Activated T-cell treated with anti-CD3 and anti-CD28 coated beads, Interleukin-2, amount 50 U/mL, for 48 hours (primary cell): Measurements from ENCODE around the gene SPTBN2.
"Not testable (repeated sequence)": the region's sequence is repeated elsewhere in the genome, so short reads cannot be mapped to it uniquely, and the experiment has no call there.

Source experiments
- DNase-seq, 2 experiments: peaks; one replicate each; pipeline ENCODE4 v3.0.0-alpha.2; 2020

The SPTBN2 gene

GRCh38 chr11:66684635-66685034 is 44.4 kb downstream of the SPTBN2 start:
- DNase-seq: no peak

DNA sequence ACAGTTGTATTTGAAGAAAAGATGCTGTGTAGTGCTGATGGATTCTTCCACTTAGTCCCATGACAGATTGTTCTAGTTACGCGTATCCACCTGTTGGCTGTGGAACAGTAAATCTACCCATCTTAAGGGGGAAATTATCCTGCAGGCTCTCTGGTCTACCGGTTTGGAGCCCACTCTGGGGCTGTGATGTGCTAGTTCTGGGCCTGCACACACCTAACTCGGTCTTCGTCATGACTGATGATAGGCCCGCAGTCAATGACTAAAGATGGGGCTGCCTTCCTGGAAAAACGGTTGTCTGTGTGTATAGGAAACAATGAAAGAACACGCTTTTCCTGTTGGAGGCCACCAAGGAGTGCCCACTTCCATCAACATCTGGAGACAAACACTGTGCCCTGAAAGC is 45.1 kb downstream of the SPTBN2 start:
- no peak for DNase-seq

GRCh38 chr11:66680966-66681645 is 47.9 kb downstream of the SPTBN2 start:
- no peak for DNase-seq

DNA sequence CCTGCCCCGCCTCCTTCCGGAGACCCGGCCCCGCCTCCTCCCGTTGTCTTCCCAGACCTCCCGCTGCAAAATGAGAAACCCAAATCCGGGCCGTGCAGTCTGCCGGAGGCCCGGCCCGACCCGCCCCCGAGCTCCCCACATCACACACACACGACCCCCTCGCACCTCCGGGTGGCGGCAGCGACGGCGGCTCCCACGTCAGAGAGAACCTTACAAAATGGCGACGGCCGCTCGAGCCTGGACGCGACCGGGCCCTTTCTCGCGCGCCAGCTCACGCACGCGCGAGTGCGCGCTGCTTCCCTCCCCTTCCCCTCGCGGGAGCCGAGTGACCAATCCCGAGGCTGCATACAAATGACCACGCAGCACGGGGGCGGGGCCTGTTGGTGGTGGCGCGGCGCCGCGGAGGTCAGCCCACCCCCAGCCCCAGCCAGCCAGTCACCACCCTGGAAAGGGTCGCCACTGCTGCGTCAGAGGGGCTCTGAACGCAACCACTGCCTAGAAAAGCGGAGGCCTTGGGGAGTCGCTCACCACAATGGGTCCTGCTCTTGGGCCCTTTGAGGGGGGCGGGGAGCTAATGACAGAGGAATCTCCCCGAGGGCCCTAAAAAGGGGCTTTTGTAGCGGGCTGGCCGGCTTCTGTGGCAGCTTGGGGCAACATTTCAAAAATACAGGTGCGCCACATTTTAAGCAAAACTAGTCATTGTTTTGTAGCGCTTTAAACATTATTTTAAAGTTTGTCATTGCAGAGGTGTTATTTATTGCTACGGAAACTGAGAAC is 51.2 kb downstream of the SPTBN2 start, which contains the start of gene RBM4B:
Gene RBM4B, minus strand, starts transcription at position 289 of the 777 bp plus-strand sequence. CDS start 808 bp downstream, outside the sequence.
- peak; percentile 97 to 98 for DNase-seq

DNA sequence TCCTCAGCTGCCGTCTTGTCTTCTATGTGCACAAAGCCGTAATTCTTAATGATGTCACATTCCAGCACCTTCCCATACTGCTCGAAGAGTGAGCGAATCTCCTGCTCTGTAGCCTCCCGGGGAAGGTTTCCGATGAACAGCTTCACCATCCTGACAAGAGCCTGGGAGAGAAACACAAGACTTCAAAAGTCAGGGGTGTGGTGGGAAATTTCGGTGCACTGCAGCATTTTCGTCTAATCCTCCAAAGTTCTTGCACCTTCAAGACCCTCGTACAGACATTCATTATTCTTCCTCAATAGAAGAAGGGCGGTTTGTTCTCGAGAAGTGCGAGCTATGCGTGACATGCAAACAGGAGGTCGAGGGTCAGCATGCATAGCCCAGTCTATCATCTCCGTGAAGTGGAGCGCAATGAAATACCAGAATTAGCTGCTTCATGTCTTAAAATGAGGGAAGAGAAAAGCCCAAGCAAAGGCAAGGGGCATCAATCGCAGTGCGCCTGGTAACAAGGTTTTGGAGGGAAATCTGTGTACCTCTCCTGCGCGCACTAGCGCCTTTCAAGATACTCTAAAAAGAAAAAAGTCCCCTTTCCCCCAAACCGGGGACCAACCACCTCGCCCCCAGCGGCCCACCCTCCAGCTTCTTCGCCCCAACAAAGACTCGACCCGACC is 52.0 kb downstream of the SPTBN2 start:
- no peak for DNase-seq

DNA sequence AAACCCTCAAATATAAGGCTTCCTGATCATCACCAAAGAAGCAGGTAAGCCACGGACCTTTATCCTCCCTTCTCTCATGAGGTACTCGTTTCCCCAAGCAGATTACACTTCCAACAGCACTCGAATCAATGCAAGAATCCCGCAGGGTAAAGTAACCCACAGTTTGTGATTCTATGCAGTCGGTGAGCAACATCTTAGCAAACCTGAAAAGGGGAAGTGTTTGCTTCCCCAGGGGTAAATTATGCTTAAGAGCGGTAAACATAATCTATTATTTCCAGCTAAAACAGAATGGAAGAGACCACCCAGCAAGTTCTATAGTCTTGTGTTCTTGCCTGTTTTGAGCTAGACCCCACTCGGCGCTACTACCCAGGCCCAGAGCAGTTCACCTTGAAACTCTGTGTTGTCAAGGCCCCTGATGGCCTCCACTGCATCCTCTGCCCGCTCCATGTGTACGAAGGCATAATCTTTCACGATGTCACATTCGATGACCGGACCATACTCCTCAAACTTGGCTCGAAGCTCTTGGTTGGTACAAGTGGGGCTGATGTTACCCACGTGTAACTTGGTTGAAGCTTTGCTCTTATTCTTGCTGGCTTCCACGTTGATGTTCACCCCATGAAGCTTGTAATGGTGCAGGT is 52.6 kb downstream of the SPTBN2 start:
- no peak for DNase-seq

GRCh38 chr11:66674964-66675602 is 53.9 kb downstream of the SPTBN2 start:
- no peak for DNase-seq

DNA sequence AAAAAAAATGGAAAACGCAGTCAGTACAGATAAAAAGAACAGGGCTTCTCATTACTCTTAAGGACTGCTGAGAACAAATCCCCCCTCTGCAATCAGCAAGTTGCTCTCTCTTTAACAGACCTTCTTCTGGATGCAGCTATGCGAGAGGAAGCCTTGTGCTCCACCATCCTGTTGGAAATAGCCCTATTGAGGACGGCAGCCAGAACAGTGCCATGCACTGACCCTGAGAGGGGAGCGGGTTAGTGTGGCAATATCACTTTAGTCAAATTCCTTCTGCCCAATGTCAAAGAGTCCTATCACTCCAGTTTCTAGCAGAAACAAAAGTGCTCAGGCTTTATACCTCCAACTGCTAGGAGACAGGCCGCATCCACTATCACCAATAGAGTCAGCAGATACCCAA is 58.2 kb downstream of the SPTBN2 start:
- DNase-seq: no peak

- DNase-seq: no peak
Measured at GRCh38 chr11:66665369-66665768, 63.6 kb downstream of the SPTBN2 start.

GRCh38 chr11:66663741-66664296 is 65.2 kb downstream of the SPTBN2 start:
- no peak for DNase-seq

GRCh38 chr11:66659763-66660162 is 69.3 kb downstream of the SPTBN2 start:
- DNase-seq: no peak

GRCh38 chr11:66653123-66653522 is 75.9 kb downstream of the SPTBN2 start:
- DNase-seq: no peak

DNA sequence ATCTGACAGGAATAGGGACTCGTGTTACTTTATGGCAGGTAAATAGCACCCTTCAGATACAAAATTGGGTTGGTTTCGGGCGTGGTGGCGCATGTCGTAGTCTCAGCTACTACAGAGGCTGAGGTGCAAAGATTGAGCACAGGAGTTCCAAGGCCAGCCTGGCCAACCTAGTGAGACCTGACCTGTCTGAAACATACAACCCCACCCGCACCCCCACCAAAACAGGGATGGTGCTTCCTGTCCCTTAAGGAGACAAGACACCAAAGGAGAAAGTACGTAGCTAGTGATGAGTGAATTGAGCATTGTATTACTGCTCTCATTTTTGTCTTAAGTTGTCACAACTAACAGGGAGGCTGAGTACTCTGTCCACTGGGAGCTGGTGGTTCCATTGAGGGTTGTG is 76.4 kb downstream of the SPTBN2 start:
- DNase-seq: no peak

DNA sequence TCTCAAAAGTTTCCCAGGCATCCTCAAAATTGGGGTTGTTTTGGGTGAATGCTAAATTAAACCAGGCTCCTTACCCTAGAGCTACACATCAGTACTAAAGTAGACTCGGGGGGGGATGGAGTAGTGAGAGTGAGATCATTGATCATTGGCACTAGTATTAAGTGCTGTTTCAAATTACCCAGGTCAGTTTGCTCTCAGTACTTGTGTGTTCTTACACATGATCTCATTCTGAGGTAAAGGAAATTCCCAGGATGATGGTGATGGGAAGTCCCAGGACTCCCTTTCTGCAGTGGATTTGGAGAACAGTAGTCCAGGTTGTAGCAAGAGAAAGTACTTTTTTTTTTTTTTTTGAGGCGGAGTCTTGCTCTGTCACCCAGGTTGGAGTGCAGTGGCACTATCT is 78.0 kb downstream of the SPTBN2 start:
- no peak for DNase-seq

DNA sequence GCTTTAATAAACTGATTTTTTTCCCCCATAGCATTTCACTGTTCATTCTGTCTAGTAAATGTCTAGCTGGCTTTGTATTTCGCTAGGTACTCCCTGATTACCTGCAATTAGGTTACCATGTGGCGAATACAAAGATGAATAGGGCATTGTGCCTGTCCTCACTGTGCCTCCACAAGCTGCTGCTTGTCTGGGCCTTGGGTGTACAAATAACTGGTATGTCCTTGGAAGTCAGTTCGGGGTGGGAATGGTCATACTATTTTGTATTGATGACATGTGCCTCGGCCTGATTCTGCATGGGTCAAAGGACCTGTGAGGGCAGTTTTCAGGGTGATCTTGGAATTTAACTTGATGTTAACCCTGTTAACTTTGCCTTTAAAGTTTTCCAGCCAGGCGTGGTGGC is 79.1 kb downstream of the SPTBN2 start:
- DNase-seq: no peak

- DNase-seq: no peak
Measured at GRCh38 chr11:66646828-66647227, 82.2 kb downstream of the SPTBN2 start.

GRCh38 chr11:66643745-66644437 is 85.1 kb downstream of the SPTBN2 start:
- DNase-seq: no peak

GRCh38 chr11:66641834-66642233 is 87.2 kb downstream of the SPTBN2 start:
- no peak for DNase-seq

DNA sequence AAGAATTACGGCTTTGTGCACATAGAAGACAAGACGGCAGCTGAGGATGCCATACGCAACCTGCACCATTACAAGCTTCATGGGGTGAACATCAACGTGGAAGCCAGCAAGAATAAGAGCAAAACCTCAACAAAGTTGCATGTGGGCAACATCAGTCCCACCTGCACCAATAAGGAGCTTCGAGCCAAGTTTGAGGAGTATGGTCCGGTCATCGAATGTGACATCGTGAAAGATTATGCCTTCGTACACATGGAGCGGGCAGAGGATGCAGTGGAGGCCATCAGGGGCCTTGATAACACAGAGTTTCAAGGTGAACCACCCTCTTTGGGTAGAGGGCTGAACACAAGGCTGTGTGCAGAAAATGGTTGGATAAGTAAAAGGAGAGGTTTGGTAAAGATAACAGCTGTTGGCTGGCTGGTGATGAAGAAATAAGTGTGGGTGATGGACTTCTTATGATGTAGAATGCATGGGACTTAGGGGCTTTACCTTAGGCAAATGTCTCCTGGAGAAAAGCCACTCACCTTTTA is 89.1 kb downstream of the SPTBN2 start:
- DNase-seq: not testable (repeated sequence)

DNA sequence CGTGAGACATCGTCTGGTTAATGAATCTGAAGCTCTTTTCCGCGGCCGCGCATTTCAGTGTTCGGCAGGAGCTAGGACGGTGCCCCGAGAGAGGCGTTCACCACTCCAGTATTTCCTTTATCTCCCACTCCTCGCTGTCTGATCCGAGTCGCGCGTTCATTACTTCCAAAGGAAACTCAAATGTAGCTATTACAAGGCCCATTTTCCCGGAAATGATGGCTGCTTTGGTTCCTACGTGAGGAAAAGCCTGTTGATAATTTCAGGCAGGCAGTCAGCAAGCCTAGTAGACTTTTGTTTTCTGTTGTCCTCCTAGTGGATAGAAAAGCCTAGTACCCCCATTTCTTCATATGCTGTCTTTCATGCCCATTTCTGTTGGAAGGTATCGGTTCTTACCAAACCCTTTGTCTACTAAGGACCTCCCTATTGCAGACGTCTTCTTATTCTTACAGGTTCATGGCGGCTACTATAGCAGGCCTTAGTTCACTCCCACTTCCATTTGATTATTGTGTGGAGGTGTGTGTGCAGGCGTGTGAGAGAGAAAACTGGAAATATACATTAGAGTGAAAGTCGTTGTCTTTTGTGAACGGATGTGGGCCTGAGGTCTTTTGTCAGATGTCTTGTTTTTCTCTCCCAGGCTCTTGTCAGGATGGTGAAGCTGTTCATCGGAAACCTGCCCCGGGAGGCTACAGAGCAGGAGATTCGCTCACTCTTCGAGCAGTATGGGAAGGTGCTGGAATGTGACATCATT is 89.8 kb downstream of the SPTBN2 start:
- peak in 1 of 2 experiments; percentile 53 for DNase-seq
